Spleen (tissue), 7 donors: ENCODE measurements around the gene SLC26A1.

Experiments
- POLR2A ChIP-seq, 3 donors: fragments of 450-650 bp; IDR thresholded peaks; one replicate each; pipeline ENCODE4 v1.5.1; 2017; ENCODE audit warnings: antibody characterized with exemption in 3 of 3, mild to moderate bottlenecking in 1 of 3
- POLR2AphosphoS5 ChIP-seq, 3 donors: sonication (generic); formaldehyde crosslinking; IDR thresholded peaks; one replicate each; pipeline ENCODE4 v1.5.1; 2017; ENCODE audit warnings: antibody characterized with exemption in 3 of 3
- TF ChIP-seq, protein P1 (sequence below), 11 experiments: fragments of 200-600 bp in 7 of 11; fragments of 450-650 bp in 4 of 11; sonication (generic) in 4 of 11; IDR thresholded peaks in 8 of 11; conservative IDR thresholded peaks in 3 of 11; 1 replicate in 7 of 11; 2 replicates in 4 of 11; pipeline versions ENCODE4 v1.4.0 to v1.8.0; 2016 to 2021; ENCODE audit warnings: antibody characterized with exemption in 11 of 11, inconsistent platforms in 4 of 11, mild to moderate bottlenecking in 1 of 11
- donor health status: DM: no; HTN: no; CAD: no; lungs with moderate emphysema.
- donor health status: DM: no; HTN: no; CAD: no.
- donor health status: DM: no; HTN: no; CAD: no.

DNA sequence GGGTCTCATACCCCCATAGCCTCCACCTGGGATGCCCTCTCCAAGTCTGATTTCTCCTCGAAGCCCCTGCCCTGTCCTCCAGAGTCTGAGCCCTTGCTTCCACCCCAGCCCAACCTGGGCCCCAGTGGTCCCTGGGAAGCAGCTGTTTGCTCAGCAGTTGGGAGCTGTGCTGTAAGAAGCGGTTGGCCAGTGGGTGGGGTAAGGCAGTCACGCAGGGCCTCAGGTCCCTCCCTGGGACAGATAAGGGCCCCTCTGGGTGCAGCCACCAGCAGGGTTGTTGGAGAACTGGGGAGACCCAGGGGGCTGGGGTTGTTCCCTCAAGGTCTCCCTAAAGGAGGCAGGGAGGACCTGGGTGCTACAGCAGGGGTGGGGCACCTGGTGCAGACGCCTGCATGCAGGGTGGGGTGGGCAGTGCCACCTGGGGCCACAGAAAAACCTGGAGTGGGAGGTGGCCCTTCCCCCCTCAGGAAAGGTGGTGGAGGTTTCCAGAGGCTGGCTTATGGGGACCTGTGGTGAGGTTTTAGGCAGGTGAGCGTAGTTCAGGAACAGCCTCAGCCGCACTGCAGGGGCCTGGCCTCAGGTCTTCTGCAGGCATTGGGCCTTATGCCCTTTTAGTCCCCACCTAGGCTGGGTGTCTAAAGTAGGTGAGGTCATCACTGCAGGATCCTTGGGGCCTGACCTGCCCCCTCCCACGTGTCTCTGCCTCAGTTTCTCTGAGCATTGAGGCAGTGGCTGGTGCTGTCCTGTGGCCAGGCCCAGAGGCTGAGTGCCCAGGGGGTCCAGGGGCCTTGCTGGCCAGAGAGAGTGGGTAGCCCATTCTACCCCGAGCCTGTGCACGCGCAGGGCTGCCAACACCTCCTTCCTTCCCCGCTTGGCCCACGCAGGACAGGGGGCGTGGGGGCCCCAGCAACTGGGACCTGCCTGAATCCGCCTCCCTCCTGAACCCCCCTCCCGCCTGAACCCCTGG, 3.1 kb upstream of the SLC26A1 start:
- no peak for TF ChIP-seq POLR2A (IDR thresholded peaks at IDR 0.05)
- TF ChIP-seq, protein P1, sequence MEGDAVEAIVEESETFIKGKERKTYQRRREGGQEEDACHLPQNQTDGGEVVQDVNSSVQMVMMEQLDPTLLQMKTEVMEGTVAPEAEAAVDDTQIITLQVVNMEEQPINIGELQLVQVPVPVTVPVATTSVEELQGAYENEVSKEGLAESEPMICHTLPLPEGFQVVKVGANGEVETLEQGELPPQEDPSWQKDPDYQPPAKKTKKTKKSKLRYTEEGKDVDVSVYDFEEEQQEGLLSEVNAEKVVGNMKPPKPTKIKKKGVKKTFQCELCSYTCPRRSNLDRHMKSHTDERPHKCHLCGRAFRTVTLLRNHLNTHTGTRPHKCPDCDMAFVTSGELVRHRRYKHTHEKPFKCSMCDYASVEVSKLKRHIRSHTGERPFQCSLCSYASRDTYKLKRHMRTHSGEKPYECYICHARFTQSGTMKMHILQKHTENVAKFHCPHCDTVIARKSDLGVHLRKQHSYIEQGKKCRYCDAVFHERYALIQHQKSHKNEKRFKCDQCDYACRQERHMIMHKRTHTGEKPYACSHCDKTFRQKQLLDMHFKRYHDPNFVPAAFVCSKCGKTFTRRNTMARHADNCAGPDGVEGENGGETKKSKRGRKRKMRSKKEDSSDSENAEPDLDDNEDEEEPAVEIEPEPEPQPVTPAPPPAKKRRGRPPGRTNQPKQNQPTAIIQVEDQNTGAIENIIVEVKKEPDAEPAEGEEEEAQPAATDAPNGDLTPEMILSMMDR (IDR thresholded peaks at IDR 0.05 in 8 of 11, conservative IDR thresholded peaks at IDR 0.05 in 3 of 11) = no peak
- no peak for TF ChIP-seq POLR2AphosphoS5 (IDR thresholded peaks at IDR 0.05)
